NT2/D1 (cell line): ENCODE results near the gene LANCL1.

Source experiments
- DNase-seq: peaks from one replicate; pipeline ENCODE4 v3.0.0-alpha.2; 2011; ENCODE audit warnings: low read depth, low spot score
- H3K27me3 ChIP-seq: 2 replicates; pipeline ENCODE4 v1.6.0; 2011; ENCODE audit warnings: mild to moderate bottlenecking; ENCODE audit not compliant: insufficient read length, insufficient read depth
- H3K36me3 ChIP-seq: 2 replicates; pipeline ENCODE4 v1.6.1; 2011; ENCODE audit warnings: mild to moderate bottlenecking, low read length, mixed read lengths; ENCODE audit not compliant: insufficient read depth, insufficient read length
- H3K4me1 ChIP-seq: 2 replicates; pipeline ENCODE4 v1.5.1; 2011; ENCODE audit not compliant: insufficient read depth, insufficient read length
- H3K4me3 ChIP-seq: 2 replicates; pipeline ENCODE4 v1.5.1; 2011; ENCODE audit warnings: low read depth; ENCODE audit not compliant: insufficient read length
- H3K9ac ChIP-seq: 2 replicates; pipeline ENCODE4 v1.6.0; 2011; ENCODE audit warnings: low read depth; ENCODE audit not compliant: insufficient read length
- H3K9me3 ChIP-seq: 2 replicates; pipeline ENCODE4 v1.5.1; 2011; ENCODE audit warnings: mild to moderate bottlenecking, low read length; ENCODE audit not compliant: insufficient read depth
- SUZ12 ChIP-seq: IDR thresholded peaks from 2 replicates; pipeline ENCODE4 v1.6.1; 2011; ENCODE audit not compliant: insufficient read length, insufficient read depth; ENCODE audit errors: extremely low read depth
- YY1 ChIP-seq: IDR thresholded peaks from 2 replicates; pipeline ENCODE4 v1.6.1; 2011; ENCODE audit not compliant: insufficient read length, insufficient read depth
- ZNF274 ChIP-seq: IDR thresholded peaks from 2 replicates; pipeline ENCODE4 v1.6.1; 2011; ENCODE audit warnings: mild to moderate bottlenecking, low read depth, low read length

LANCL1 gene

GRCh38 chr2:210445116-210445707 lies 31.3 kb downstream of the LANCL1 start:
- no peak overlapping the region for H3K9ac ChIP-seq
- H3K4me1 ChIP-seq: no peaks in the 10 kb centered on the region
- TF ChIP-seq SUZ12: no peak
- no peak for TF ChIP-seq ZNF274
- TF ChIP-seq YY1: no peak
- no peaks in the 10 kb centered on the region for H3K9me3 ChIP-seq
- no peaks in the 10 kb centered on the region for H3K27me3 ChIP-seq
- DNase-seq: no peak
- peaks cover 8% of the 10 kb centered on the region for H3K36me3 ChIP-seq
- no peak overlapping the region for H3K4me3 ChIP-seq

- H3K9ac ChIP-seq: no peak overlapping the region
- H3K9me3 ChIP-seq: no peaks in the 10 kb centered on the region
- H3K4me3 ChIP-seq: no peak overlapping the region
- TF ChIP-seq YY1: no peak
- no peak for TF ChIP-seq ZNF274
- TF ChIP-seq SUZ12: no peak
- H3K36me3 ChIP-seq: peaks cover 15% of the 10 kb centered on the region
- no peaks in the 10 kb centered on the region for H3K4me1 ChIP-seq
- H3K27me3 ChIP-seq: no peaks in the 10 kb centered on the region
- DNase-seq: no peak
These were observed 33.0 kb downstream of the LANCL1 start for GRCh38 chr2:210443527-210443926.

DNA sequence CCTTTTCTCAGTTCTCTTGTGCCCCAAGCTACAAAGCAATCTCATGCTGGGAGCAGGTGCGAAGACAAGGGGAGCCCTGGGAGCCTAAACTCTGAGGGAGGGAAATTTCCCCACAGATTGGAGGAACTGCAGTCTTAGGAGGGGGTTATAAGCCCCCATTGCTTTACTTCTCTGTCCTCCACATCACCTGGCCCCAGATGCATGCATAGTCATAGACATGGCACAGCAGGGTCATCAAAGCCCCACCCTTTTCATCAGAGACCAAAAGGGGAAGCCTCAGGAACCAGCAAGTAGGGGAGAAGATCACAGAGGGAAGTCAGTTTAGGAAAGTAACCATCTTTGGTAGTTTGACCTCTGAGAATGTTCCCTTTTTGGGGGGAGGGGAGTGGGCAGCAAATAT lies 33.7 kb downstream of the LANCL1 start:
- Histone ChIP-seq H3K4me3 (no peak overlapping the region), H3K27me3 (no peaks in the 10 kb centered on the region), H3K36me3 (peaks cover 15% of the 10 kb centered on the region), H3K4me1 (no peaks in the 10 kb centered on the region), H3K9me3 (no peaks in the 10 kb centered on the region), H3K9ac (no peak overlapping the region)
- no peak for DNase-seq
- no peak for TF ChIP-seq SUZ12

DNA sequence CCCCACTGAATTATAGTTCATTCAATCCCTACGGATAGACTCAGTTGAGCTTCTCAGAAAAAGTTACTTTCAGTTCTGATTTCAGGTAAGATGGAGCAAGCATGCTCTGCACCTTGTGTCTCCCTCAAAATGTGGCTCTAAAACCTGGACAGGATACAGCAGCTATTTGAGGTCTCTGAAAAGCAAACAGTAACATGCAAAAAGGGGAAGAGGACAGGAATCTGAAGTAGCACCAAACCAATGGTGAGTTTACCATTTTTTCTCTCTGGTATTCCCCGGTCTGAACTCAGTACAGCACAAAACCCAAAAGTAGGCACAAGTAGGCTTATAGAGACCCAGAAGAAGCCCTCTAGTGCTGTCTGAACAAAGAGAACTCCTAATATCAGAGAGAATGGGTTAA lies 34.1 kb downstream of the LANCL1 start:
- no peaks in the 10 kb centered on the region for H3K4me1 ChIP-seq
- H3K4me3 ChIP-seq: no peak overlapping the region
- no peaks in the 10 kb centered on the region for H3K9me3 ChIP-seq
- no peaks in the 10 kb centered on the region for H3K27me3 ChIP-seq
- TF ChIP-seq SUZ12 (no peak), YY1 (no peak), ZNF274 (no peak)
- DNase-seq: no peak
- H3K36me3 ChIP-seq: peaks cover 15% of the 10 kb centered on the region
- no peak overlapping the region for H3K9ac ChIP-seq

DNA sequence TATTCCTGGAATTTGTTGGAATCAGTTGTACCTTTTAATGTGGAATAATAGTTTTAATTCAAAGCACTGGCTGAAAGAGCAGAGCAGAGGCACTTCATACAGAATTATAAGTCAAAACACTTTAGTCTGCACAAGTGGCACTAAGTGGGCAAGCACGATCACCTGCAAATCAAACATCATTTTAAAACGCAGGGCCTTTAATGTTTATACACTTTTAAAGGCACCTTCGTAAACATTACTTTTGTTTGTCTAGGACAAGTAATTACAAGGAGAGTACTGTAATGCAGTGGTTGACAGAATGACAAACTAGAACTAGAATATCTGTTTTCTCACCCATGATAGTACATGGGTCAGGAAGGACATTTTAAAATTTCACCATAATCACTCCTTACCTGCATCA lies 36.4 kb downstream of the LANCL1 start:
- H3K4me3 ChIP-seq: no peak overlapping the region
- peaks cover 29% of the 10 kb centered on the region for H3K36me3 ChIP-seq
- H3K9me3 ChIP-seq: no peaks in the 10 kb centered on the region
- no peaks in the 10 kb centered on the region for H3K4me1 ChIP-seq
- TF ChIP-seq ZNF274 (no peak), SUZ12 (no peak), YY1 (no peak)
- no peak overlapping the region for H3K9ac ChIP-seq
- DNase-seq: no peak
- H3K27me3 ChIP-seq: no peaks in the 10 kb centered on the region

DNA sequence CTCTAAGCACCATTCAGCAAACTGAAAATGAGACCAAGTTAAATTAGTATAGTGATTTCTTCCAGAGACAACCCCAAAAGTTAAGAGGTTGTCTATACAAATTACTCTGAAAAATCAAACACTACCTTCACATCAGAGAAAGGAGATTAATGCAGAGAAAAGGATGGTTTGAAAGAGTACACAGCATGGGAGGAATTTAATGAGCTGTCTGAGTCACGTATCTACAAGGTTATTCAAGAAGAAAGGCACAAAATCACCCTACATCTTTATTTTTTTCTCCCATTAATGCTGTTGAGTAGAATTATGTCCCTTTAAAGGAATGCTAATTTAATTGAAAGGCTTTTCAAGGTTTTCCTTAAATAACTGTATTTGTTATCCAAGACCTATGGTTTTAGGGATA lies 41.1 kb downstream of the LANCL1 start:
- no peak overlapping the region for H3K9ac ChIP-seq
- no peak overlapping the region for H3K4me3 ChIP-seq
- H3K9me3 ChIP-seq: no peaks in the 10 kb centered on the region
- no peaks in the 10 kb centered on the region for H3K27me3 ChIP-seq
- peaks cover 46% of the 10 kb centered on the region for H3K36me3 ChIP-seq
- no peaks in the 10 kb centered on the region for H3K4me1 ChIP-seq
- TF ChIP-seq SUZ12 (no peak), YY1 (no peak), ZNF274 (no peak)
- DNase-seq: no peak

DNA sequence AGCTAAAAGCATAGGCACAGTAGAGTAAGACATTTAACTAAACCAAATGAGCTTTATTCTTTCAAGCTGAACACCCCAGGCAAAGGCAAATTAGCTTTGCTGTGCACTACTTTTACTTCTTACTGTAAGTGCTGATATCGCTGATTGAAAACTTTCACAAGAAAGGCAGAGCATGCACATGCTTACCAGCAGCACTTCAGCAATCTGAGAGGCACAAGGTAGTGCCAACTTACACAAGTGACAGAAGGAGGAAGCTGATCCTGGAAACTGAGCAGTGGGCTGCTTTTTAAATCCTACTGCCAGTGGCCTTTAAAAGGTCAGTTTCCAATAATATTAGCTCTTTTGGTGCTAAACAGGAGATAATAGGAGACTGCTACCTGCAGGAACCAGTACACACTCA lies 43.9 kb downstream of the LANCL1 start:
- peaks cover 37% of the 10 kb centered on the region for H3K36me3 ChIP-seq

More for the DNA sequence above, 43.9 kb downstream of the LANCL1 start:
- no peaks in the 10 kb centered on the region for H3K4me1 ChIP-seq
- TF ChIP-seq ZNF274 (no peak), YY1 (no peak), SUZ12 (no peak)
- H3K4me3 ChIP-seq: no peak overlapping the region
- no peak for DNase-seq
- H3K9ac ChIP-seq: no peak overlapping the region
- H3K9me3 ChIP-seq: peaks cover 8% of the 10 kb centered on the region; the same call in 1 of the 2 replicates
- H3K27me3 ChIP-seq: no peaks in the 10 kb centered on the region
